NT2/D1 (cell line): ENCODE results near the gene ZC3H12D.

Experiments used
- DNase-seq: peaks from one replicate; pipeline ENCODE4 v3.0.0-alpha.2; 2011; ENCODE audit warnings: low read depth, low spot score
- H3K27me3 ChIP-seq: 2 replicates; pipeline ENCODE4 v1.6.0; 2011; ENCODE audit warnings: mild to moderate bottlenecking; ENCODE audit not compliant: insufficient read length, insufficient read depth
- H3K36me3 ChIP-seq: 2 replicates; pipeline ENCODE4 v1.6.1; 2011; ENCODE audit warnings: mild to moderate bottlenecking, low read length, mixed read lengths; ENCODE audit not compliant: insufficient read depth, insufficient read length
- H3K4me1 ChIP-seq: 2 replicates; pipeline ENCODE4 v1.5.1; 2011; ENCODE audit not compliant: insufficient read depth, insufficient read length
- H3K4me3 ChIP-seq: 2 replicates; pipeline ENCODE4 v1.5.1; 2011; ENCODE audit warnings: low read depth; ENCODE audit not compliant: insufficient read length
- H3K9ac ChIP-seq: 2 replicates; pipeline ENCODE4 v1.6.0; 2011; ENCODE audit warnings: low read depth; ENCODE audit not compliant: insufficient read length
- H3K9me3 ChIP-seq: 2 replicates; pipeline ENCODE4 v1.5.1; 2011; ENCODE audit warnings: mild to moderate bottlenecking, low read length; ENCODE audit not compliant: insufficient read depth
- SUZ12 ChIP-seq: IDR thresholded peaks from 2 replicates; pipeline ENCODE4 v1.6.1; 2011; ENCODE audit not compliant: insufficient read length, insufficient read depth; ENCODE audit errors: extremely low read depth
- YY1 ChIP-seq: IDR thresholded peaks from 2 replicates; pipeline ENCODE4 v1.6.1; 2011; ENCODE audit not compliant: insufficient read length, insufficient read depth
- ZNF274 ChIP-seq: IDR thresholded peaks from 2 replicates; pipeline ENCODE4 v1.6.1; 2011; ENCODE audit warnings: mild to moderate bottlenecking, low read depth, low read length

The ZC3H12D gene

GRCh38 chr6:149482545-149483333 is 2.1 kb downstream of the ZC3H12D start:
- H3K9me3 ChIP-seq: no peaks in the 10 kb centered on the region
- DNase-seq: no peak
- H3K4me1 ChIP-seq: peaks cover 4% of the 10 kb centered on the region
- H3K9ac ChIP-seq: no peak overlapping the region
- H3K27me3 ChIP-seq: no peaks in the 10 kb centered on the region
- H3K36me3 ChIP-seq: no peaks in the 10 kb centered on the region
- no peak for TF ChIP-seq YY1
- no peak for TF ChIP-seq ZNF274
- no peak overlapping the region for H3K4me3 ChIP-seq

DNA sequence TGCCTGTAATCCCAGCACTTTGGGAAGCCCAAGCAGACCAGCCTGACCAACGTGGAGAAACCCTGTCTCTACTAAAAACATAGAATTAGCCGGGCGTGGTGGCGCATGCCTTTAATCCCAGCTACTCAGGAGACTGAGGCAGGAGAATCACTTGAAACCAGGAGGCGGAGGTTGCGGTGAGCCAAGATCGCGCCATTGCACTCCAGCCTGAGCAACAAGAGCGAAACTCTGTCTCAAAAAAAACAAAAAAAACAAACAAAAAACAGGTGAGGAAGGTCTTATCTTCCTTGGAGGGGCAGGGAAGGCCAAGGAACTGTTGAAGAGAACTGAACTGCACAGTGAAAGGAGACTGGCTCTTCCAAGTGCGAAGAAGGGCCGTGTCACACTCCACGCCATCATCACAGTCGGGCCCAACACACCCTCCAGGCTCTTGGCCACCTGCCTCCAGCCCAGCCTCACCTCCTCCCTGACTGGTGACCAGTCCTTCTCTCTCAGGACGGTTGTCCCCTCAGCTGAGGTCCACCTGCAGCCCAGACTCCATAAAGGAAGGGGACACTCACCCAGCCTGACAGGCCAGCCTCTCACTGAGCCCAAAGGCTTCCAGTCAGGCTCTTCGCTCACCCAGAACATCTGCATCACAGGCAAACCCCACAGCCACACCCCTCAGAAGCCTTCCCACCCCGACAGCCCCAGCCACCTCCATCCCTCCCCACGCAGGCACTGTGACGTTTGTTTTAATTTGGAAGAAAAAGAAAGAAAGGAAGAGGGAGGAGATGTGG is 4.1 kb downstream of the ZC3H12D start:
- no peak overlapping the region for H3K4me3 ChIP-seq
- TF ChIP-seq YY1: no peak
- TF ChIP-seq SUZ12: no peak
- TF ChIP-seq ZNF274: no peak

GRCh38 chr6:149478631-149479314 is 6.0 kb downstream of the ZC3H12D start:
- no peaks in the 10 kb centered on the region for H3K36me3 ChIP-seq
- no peak for DNase-seq
- no peak overlapping the region for H3K4me3 ChIP-seq
- no peaks in the 10 kb centered on the region for H3K27me3 ChIP-seq
- H3K9me3 ChIP-seq: no peaks in the 10 kb centered on the region
- H3K4me1 ChIP-seq: peaks cover 2% of the 10 kb centered on the region
- TF ChIP-seq SUZ12: no peak
- TF ChIP-seq YY1: no peak
- no peak for TF ChIP-seq ZNF274
- no peak overlapping the region for H3K9ac ChIP-seq

More for the DNA sequence above, 4.1 kb downstream of the ZC3H12D start:
- DNase-seq: no peak
- no peaks in the 10 kb centered on the region for H3K9me3 ChIP-seq
- no peaks in the 10 kb centered on the region for H3K36me3 ChIP-seq
- no peaks in the 10 kb centered on the region for H3K27me3 ChIP-seq
- no peak overlapping the region for H3K9ac ChIP-seq
- peaks cover 4% of the 10 kb centered on the region for H3K4me1 ChIP-seq

DNA sequence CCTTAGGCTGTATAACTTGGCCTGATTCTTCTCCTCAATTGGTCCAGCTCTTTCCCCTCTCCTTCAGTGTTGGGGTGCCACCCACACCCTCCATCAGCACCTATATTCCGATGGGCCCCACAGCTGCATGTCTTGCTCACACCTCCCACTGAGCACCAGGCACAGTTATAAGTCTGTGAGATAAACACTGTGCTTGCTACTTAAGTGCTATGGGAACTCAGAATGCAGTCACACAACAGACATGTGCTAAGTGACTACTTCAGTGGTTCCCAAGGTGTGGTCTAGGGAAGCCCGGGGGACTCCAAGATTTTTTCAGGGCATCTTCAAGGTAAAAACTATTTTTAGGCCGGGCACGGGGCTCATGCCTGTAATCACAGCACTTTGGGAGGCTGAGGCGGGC is 7.3 kb downstream of the ZC3H12D start:
- Histone ChIP-seq H3K9ac (no peak overlapping the region), H3K36me3 (no peaks in the 10 kb centered on the region), H3K4me3 (no peak overlapping the region), H3K27me3 (no peaks in the 10 kb centered on the region), H3K4me1 (peaks cover 2% of the 10 kb centered on the region), H3K9me3 (no peaks in the 10 kb centered on the region)
- TF ChIP-seq SUZ12: no peak
- no peak for TF ChIP-seq YY1
- TF ChIP-seq ZNF274: no peak
- DNase-seq: no peak

- DNase-seq: no peak
- Histone ChIP-seq H3K4me3 (no peak overlapping the region), H3K27me3 (no peaks in the 10 kb centered on the region), H3K4me1 (peaks cover 2% of the 10 kb centered on the region), H3K36me3 (no peaks in the 10 kb centered on the region), H3K9ac (no peak overlapping the region), H3K9me3 (no peaks in the 10 kb centered on the region)
- no peak for TF ChIP-seq SUZ12
- TF ChIP-seq ZNF274: no peak
- no peak for TF ChIP-seq YY1
Observed at GRCh38 chr6:149476789-149477455, 7.9 kb downstream of the ZC3H12D start.

DNA sequence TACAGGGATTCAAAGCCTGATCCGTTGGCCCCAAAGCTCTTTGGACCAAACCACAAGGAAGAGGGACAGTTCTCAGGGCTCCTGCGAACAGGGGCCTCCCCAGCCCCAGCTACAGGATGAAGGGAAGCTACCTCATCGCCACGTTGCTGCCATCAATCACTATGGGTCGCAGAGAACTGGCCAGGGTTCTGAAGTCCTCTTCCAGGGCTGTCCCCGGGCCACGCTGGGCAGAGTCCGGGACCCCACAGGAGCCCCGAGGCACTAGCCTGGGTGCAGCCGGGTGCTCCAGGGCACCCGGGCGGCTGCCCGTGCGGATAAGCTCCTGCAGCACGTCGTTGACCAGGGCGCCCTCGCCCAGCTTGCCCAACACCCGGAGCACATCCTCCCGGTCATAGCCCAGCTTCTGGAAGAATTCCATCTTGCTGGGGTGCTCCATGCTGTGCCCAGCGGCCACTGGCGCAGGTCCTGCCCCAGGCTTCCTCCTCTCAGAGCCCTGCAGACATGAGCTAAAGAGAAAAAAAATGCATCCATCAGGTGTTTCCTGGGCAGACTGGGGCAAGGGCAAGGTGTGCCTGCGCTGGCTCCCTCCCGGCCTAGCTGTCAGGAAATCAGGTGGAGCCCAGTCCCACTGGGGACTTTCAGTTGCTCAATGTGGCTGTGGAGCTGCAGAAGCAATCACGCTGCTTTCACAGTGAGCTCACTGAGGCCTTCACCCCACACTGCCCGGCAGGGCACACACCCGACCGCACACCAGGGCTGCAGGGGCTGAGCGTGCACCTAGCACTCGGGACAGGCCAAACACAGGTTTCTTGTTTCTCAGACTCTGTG is 10.5 kb downstream of the ZC3H12D start:
- H3K9ac ChIP-seq: no peak overlapping the region

More for the DNA sequence above, 10.5 kb downstream of the ZC3H12D start:
- H3K9me3 ChIP-seq: no peaks in the 10 kb centered on the region
- H3K27me3 ChIP-seq: no peaks in the 10 kb centered on the region
- no peaks in the 10 kb centered on the region for H3K36me3 ChIP-seq
- no peak overlapping the region for H3K4me3 ChIP-seq
- no peak for DNase-seq
- peaks cover 2% of the 10 kb centered on the region for H3K4me1 ChIP-seq
- TF ChIP-seq YY1 (no peak), ZNF274 (no peak), SUZ12 (no peak)
